Measurements from ENCODE around the gene MIOS. TPM values are rescaled to one million over a fixed set of nuclear protein-coding genes. Genes with fewer than 3 reads are reported as not detected.

The MIOS gene
- total RNA-seq, 1 donor from 2014 or later: 37.9 TPM

DNA sequence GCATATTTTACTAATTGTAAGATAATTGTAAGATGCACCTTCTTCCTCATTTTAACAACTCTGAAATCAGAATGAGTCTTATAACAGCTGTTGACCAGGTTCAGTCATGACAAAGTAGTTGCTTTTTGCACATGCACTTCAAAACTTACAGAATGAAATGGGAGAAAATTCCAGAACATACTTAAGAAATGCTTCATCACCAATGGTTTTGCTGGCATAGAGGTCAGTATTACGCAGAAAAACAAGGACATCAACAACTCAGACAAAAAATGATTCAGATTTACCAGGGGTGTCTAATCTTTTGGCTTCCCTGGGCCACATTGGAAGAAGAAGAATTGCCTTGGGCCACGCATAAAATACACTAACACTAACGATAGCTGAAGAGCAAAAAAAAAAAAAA lies 44.3 kb upstream of the MIOS start:
- DNase-seq (ENCODE audit: low read depth, low spot score): no peak
- H3K4me1 Mint-ChIP-seq: no peaks in the 10 kb centered on the region
- no peak overlapping the region for H3K27ac Mint-ChIP-seq (ENCODE audit: unreplicated experiment)
- no peaks in the 10 kb centered on the region for H3K9me3 Mint-ChIP-seq
- H3K36me3 Mint-ChIP-seq (ENCODE audit: low read depth): no peaks in the 10 kb centered on the region
- no peak overlapping the region for H3K4me3 Mint-ChIP-seq
- TF ChIP-seq, protein P1, sequence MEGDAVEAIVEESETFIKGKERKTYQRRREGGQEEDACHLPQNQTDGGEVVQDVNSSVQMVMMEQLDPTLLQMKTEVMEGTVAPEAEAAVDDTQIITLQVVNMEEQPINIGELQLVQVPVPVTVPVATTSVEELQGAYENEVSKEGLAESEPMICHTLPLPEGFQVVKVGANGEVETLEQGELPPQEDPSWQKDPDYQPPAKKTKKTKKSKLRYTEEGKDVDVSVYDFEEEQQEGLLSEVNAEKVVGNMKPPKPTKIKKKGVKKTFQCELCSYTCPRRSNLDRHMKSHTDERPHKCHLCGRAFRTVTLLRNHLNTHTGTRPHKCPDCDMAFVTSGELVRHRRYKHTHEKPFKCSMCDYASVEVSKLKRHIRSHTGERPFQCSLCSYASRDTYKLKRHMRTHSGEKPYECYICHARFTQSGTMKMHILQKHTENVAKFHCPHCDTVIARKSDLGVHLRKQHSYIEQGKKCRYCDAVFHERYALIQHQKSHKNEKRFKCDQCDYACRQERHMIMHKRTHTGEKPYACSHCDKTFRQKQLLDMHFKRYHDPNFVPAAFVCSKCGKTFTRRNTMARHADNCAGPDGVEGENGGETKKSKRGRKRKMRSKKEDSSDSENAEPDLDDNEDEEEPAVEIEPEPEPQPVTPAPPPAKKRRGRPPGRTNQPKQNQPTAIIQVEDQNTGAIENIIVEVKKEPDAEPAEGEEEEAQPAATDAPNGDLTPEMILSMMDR (conservative IDR thresholded peaks at IDR 0.05): no peak
- H3K27me3 Mint-ChIP-seq (ENCODE audit: low read depth): no peaks in the 10 kb centered on the region

- Mint-ChIP-seq H3K27ac (ENCODE audit: unreplicated experiment) (no peak overlapping the region), H3K36me3 (ENCODE audit: low read depth) (no peaks in the 10 kb centered on the region), H3K27me3 (ENCODE audit: low read depth) (no peaks in the 10 kb centered on the region), H3K4me1 (no peaks in the 10 kb centered on the region), H3K9me3 (no peaks in the 10 kb centered on the region), H3K4me3 (no peak overlapping the region)
- TF ChIP-seq, protein P1 (conservative IDR thresholded peaks at IDR 0.05): no peak
- no peak for DNase-seq (ENCODE audit: low read depth, low spot score)
These were observed 42.6 kb upstream of the MIOS start for GRCh38 chr7:7524121-7524520.

DNA sequence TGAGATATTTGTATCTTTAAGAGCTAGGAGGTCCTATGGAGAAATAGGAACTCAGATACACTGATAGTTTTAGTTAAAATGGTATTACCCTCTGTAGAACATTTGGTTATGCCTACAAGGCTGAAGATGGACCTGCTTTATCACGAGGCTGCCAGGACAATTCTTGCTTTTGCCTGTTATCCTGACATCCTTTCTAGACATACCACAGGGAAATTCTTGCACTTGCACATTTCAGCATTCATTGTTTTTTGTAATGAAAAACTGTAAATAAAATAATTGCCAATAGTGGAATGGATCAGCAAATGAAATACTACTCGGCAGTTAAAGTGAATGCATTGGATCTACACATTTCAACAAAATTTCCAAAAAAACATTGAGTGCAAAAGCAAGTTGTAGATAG lies 40.7 kb upstream of the MIOS start:
- H3K27ac Mint-ChIP-seq (ENCODE audit: unreplicated experiment): no peak overlapping the region
- no peaks in the 10 kb centered on the region for H3K27me3 Mint-ChIP-seq (ENCODE audit: low read depth)
- TF ChIP-seq, protein P1 (conservative IDR thresholded peaks at IDR 0.05): no peak
- no peaks in the 10 kb centered on the region for H3K9me3 Mint-ChIP-seq
- no peak overlapping the region for H3K4me3 Mint-ChIP-seq
- peaks cover 5% of the 10 kb centered on the region for H3K4me1 Mint-ChIP-seq
- DNase-seq (ENCODE audit: low read depth, low spot score): no peak
- no peaks in the 10 kb centered on the region for H3K36me3 Mint-ChIP-seq (ENCODE audit: low read depth)

- H3K36me3 Mint-ChIP-seq (ENCODE audit: low read depth): no peaks in the 10 kb centered on the region
- H3K4me1 Mint-ChIP-seq: peaks cover 5% of the 10 kb centered on the region
- TF ChIP-seq, protein P1 (conservative IDR thresholded peaks at IDR 0.05): no peak
- H3K4me3 Mint-ChIP-seq: no peak overlapping the region
- H3K27ac Mint-ChIP-seq (ENCODE audit: unreplicated experiment): no peak overlapping the region
- H3K27me3 Mint-ChIP-seq (ENCODE audit: low read depth): no peaks in the 10 kb centered on the region
- H3K9me3 Mint-ChIP-seq: no peaks in the 10 kb centered on the region
- DNase-seq (ENCODE audit: low read depth, low spot score): no peak
These were observed 39.6 kb upstream of the MIOS start for GRCh38 chr7:7527047-7527446.

- TF ChIP-seq, protein P1 (conservative IDR thresholded peaks at IDR 0.05): no peak
- Mint-ChIP-seq H3K4me3 (no peak overlapping the region), H3K4me1 (peaks cover 5% of the 10 kb centered on the region), H3K27ac (ENCODE audit: unreplicated experiment) (no peak overlapping the region), H3K27me3 (ENCODE audit: low read depth) (no peaks in the 10 kb centered on the region), H3K36me3 (ENCODE audit: low read depth) (no peaks in the 10 kb centered on the region), H3K9me3 (no peaks in the 10 kb centered on the region)
- DNase-seq (ENCODE audit: low read depth, low spot score): no peak
These were observed 37.4 kb upstream of the MIOS start for GRCh38 chr7:7529328-7529727.
